DOHH2 (cell line): ENCODE measurements around the gene IFI27L2.

Experiments
- H3F3A ChIP-seq: fragments of 200-600 bp; sonication (generic), shearing (Covaris generic); 2 replicates; pipeline ENCODE4 v1.6.0; 2016; ENCODE audit warnings: antibody characterized with exemption, mild to moderate bottlenecking; ENCODE audit not compliant: control insufficient read depth, insufficient read depth
- H3K27ac ChIP-seq: fragments of 200-600 bp; sonication (generic); 2 replicates; pipeline ENCODE4 v1.5.1; 2014; ENCODE audit warnings: low read depth, mild to moderate bottlenecking, low read length, moderate library complexity
- H3K27me3 ChIP-seq: fragments of 200-600 bp; sonication (generic); 2 replicates; pipeline ENCODE4 v1.6.1; 2014; ENCODE audit warnings: mild to moderate bottlenecking, low read length, mixed read lengths; ENCODE audit not compliant: control insufficient read depth
- H3K36me3 ChIP-seq: fragments of 200-600 bp; sonication (generic); 2 replicates; pipeline ENCODE4 v1.6.1; 2014; ENCODE audit warnings: mild to moderate bottlenecking, low read length, moderate library complexity, mixed read lengths; ENCODE audit not compliant: control insufficient read depth
- H3K4me1 ChIP-seq: fragments of 200-600 bp; sonication (generic); 2 replicates; pipeline ENCODE4 v1.6.1; 2014; ENCODE audit warnings: mild to moderate bottlenecking, low read length, mixed read lengths; ENCODE audit not compliant: control insufficient read depth
- H3K4me2 ChIP-seq: fragments of 200-600 bp; sonication (generic); 2 replicates; pipeline ENCODE4 v1.6.0; 2014; ENCODE audit warnings: mild to moderate bottlenecking, low read length, moderate library complexity
- H3K4me3 ChIP-seq: fragments of 200-600 bp; sonication (generic); 2 replicates; pipeline ENCODE4 v1.5.1; 2014; ENCODE audit warnings: mild to moderate bottlenecking, low read length, mixed read lengths
- H3K79me2 ChIP-seq: fragments of 200-600 bp; sonication (generic); 2 replicates; pipeline ENCODE4 v1.6.1; 2014; ENCODE audit warnings: mild to moderate bottlenecking, low read length, mixed read lengths; ENCODE audit not compliant: control insufficient read depth
- H3K9me2 ChIP-seq: fragments of 200-600 bp; sonication (generic); replicated peaks from 2 replicates; pipeline ENCODE4 v1.6.1; 2014; ENCODE audit warnings: mild to moderate bottlenecking, low read length, mixed read lengths; ENCODE audit not compliant: control insufficient read depth
- H3K9me3 ChIP-seq: fragments of 200-600 bp; sonication (generic); 2 replicates; pipeline ENCODE4 v1.6.1; 2014; ENCODE audit warnings: antibody characterized with exemption, low read length, mixed read lengths; ENCODE audit not compliant: control insufficient read depth, insufficient read depth
- H4K20me1 ChIP-seq: fragments of 200-600 bp; sonication (generic); 2 replicates; pipeline ENCODE4 v1.6.0; 2014; ENCODE audit warnings: low read depth, mild to moderate bottlenecking, antibody characterized with exemption, low read length, moderate library complexity; ENCODE audit not compliant: control insufficient read depth, insufficient read depth
- CTCF ChIP-seq: fragments of 200-600 bp; sonication (generic); IDR thresholded peaks from one replicate; pipeline ENCODE4 v1.5.1; 2014; ENCODE audit warnings: antibody characterized with exemption, mild to moderate bottlenecking, low read depth, low read length; ENCODE audit not compliant: poor library complexity, severe bottlenecking
- EZH2phosphoT487 ChIP-seq: fragments of 200-600 bp; sonication (generic); IDR thresholded peaks from 2 replicates; pipeline ENCODE4 v1.6.1; 2017; ENCODE audit warnings: borderline replicate concordance, mild to moderate bottlenecking, antibody characterized with exemption, low read length, moderate library complexity, mixed read lengths

The IFI27L2 gene

GRCh38 chr14:94115058-94115591 is 14.3 kb downstream of the IFI27L2 start:
- H3K4me3 ChIP-seq = no peak overlapping the region

GRCh38 chr14:94114589-94115057 is 14.8 kb downstream of the IFI27L2 start:
- Histone ChIP-seq H3K9me2 (no peaks in the 10 kb centered on the region), H3F3A (no peaks in the 10 kb centered on the region), H3K4me3 (no peak overlapping the region), H3K79me2 (no peaks in the 10 kb centered on the region), H3K27ac (no peak overlapping the region), H4K20me1 (no peaks in the 10 kb centered on the region), H3K9me3 (no peaks in the 10 kb centered on the region), H3K4me1 (no peaks in the 10 kb centered on the region), H3K4me2 (no peak overlapping the region), H3K27me3 (peaks cover 12% of the 10 kb centered on the region), H3K36me3 (no peaks in the 10 kb centered on the region)
- no peak for TF ChIP-seq EZH2phosphoT487
- no peak for TF ChIP-seq CTCF

More at GRCh38 chr14:94115058-94115591, 14.3 kb downstream of the IFI27L2 start:
- Histone ChIP-seq H3F3A (no peaks in the 10 kb centered on the region), H3K4me1 (no peaks in the 10 kb centered on the region), H3K9me3 (peaks cover 4% of the 10 kb centered on the region; the same call in 1 of the 2 replicates), H3K79me2 (no peaks in the 10 kb centered on the region), H3K27ac (no peak overlapping the region), H3K36me3 (no peaks in the 10 kb centered on the region), H3K4me2 (no peak overlapping the region), H3K27me3 (peaks cover 12% of the 10 kb centered on the region), H4K20me1 (no peaks in the 10 kb centered on the region), H3K9me2 (no peaks in the 10 kb centered on the region)
- TF ChIP-seq CTCF (no peak), EZH2phosphoT487 (no peak)

DNA sequence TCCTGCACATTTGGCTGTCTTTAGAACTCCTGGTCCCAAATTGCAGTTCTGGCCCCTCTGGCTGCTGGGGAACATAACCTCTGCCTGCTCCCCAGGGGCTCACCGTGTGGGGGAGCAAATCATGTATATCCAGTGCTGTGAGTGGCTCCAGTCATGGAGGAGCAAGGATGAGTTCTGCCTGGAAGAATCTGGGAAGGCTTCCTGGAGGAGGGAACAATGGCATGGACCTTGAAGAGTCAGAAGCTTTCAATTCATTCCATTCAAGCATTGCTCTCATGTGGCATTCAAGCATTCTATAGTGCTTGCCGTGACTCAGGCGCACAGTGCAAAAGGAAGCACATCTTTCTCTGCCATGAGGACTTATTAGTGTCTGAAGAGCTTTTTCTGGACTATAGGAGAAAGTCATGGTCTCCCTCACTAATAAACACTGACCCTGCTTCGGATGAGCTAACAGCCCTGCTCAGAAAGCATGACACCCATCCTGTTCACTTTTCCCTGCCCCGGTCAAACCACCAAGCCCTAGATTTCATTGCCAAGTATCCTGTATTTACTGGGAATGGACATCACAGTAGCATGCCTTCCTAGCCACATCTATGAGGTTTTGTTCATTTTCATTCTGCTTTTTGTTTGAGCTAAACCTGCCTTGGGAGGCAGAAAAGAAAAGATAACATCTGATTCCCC is 15.4 kb downstream of the IFI27L2 start:
- H3K27me3 ChIP-seq = peaks cover 12% of the 10 kb centered on the region

More for the DNA sequence above, 15.4 kb downstream of the IFI27L2 start:
- Histone ChIP-seq H3K4me3 (no peak overlapping the region), H4K20me1 (no peaks in the 10 kb centered on the region), H3K79me2 (no peaks in the 10 kb centered on the region), H3K4me2 (no peak overlapping the region), H3F3A (no peaks in the 10 kb centered on the region), H3K4me1 (no peaks in the 10 kb centered on the region), H3K36me3 (no peaks in the 10 kb centered on the region), H3K27ac (no peak overlapping the region), H3K9me2 (no peaks in the 10 kb centered on the region), H3K9me3 (no peaks in the 10 kb centered on the region)
- no peak for TF ChIP-seq CTCF
- TF ChIP-seq EZH2phosphoT487 = no peak
